HCT116 (cell line): ENCODE data around the gene MESD. TPM values are rescaled to one million over a fixed set of nuclear protein-coding genes. Genes with fewer than 3 reads are reported as not detected.

Source experiments
- ATAC-seq: fragments of 200-7000 bp; cut with Tn5 transposase; 2 replicates; pipeline ENCODE4 v1.9.1; 2020; ENCODE audit warnings: mild to moderate bottlenecking, moderate library complexity
- BruUV-seq: library from RNA; stranded (reverse); fragments of 400-500 nt; replicated peaks from 2 replicates; lab custom pipeline; 2021; lab: Mats Ljungman, UMichigan
- CTCF ChIA-PET: fragments of 300-600 bp; sonication (Branson Sonifier 250); formaldehyde crosslinking; loops from one replicate; lab custom pipeline; 2021; ENCODE audit warnings: antibody characterized with exemption; lab: Charles Lee
- POLR2A ChIA-PET: fragments of 300-600, 350-600 bp; sonication (Branson Sonifier 250); formaldehyde crosslinking; loops from one replicate; lab custom pipeline; 2021; ENCODE audit warnings: antibody characterized with exemption; lab: Charles Lee
- RAD21 ChIA-PET, 2 experiments: fragments of 300-600 bp; sonication (Branson Sonifier 250); formaldehyde crosslinking; loops; one replicate each; lab custom pipeline; 2023; ENCODE audit warnings: low total read pairs in 2 of 2; ENCODE audit not compliant: uncharacterized antibody in 2 of 2, unreplicated experiment in 2 of 2, low non-redundant PET in 1 of 2; lab: Charles Lee
- DNase-seq: peaks from one replicate; pipeline ENCODE4 v3.0.0-alpha.2; 2010; ENCODE audit warnings: low read depth, low spot score
- H2AFZ ChIP-seq: fragments of 200-600 bp; shearing (Covaris generic), sonication (generic); 2 replicates; pipeline ENCODE4 v1.6.1; 2017; ENCODE audit warnings: low read depth, mixed run types, mixed read lengths, antibody characterized with exemption, low read length; ENCODE audit not compliant: poor library complexity, severe bottlenecking
- H3K27ac ChIP-seq: 2 replicates; pipeline ENCODE4 v1.5.1; 2012; ENCODE audit warnings: low read depth, low read length
- H3K27me3 ChIP-seq: fragments of 200-600 bp; sonication (generic); 2 replicates; pipeline ENCODE4 v1.6.1; 2016; ENCODE audit warnings: mixed run types, low read length, mixed read lengths; ENCODE audit not compliant: insufficient read depth
- H3K36me3 ChIP-seq, 2 experiments: fragments of 200-500 bp in 1 of 2; fragments of 200-600 bp in 1 of 2; sonication (Bioruptor generic) in 1 of 2; sonication (generic) in 1 of 2; 2 replicates each; pipeline versions ENCODE4 v1.5.1 to v1.6.1; 2014 to 2016; ENCODE audit warnings: low read length in 2 of 2, inconsistent platforms in 1 of 2, mixed read lengths in 1 of 2, mixed run types in 1 of 2; ENCODE audit not compliant: insufficient read depth in 2 of 2, control insufficient read depth in 1 of 2
- H3K4me1 ChIP-seq, 2 experiments: fragments of 200-600 bp in 1 of 2; sonication (generic) in 1 of 2; 2 replicates each; pipeline versions ENCODE4 v1.5.1 to v1.6.1; 2012 to 2017; ENCODE audit warnings: low read length in 2 of 2, inconsistent platforms in 1 of 2, mild to moderate bottlenecking in 1 of 2, mixed read lengths in 1 of 2, mixed run types in 1 of 2, moderate library complexity in 1 of 2; ENCODE audit not compliant: insufficient read depth in 2 of 2, control insufficient read depth in 1 of 2
- H3K4me2 ChIP-seq: fragments of 200-600 bp; sonication (generic); 2 replicates; pipeline ENCODE4 v1.6.1; 2017; ENCODE audit warnings: mixed run types, low read length, mixed read lengths
- H3K4me3 ChIP-seq, 2 experiments: fragments of 200-600 bp in 1 of 2; sonication (generic) in 1 of 2; replicated peaks in 1 of 2; 2 replicates each; pipeline ENCODE4 v1.5.1; 2011 to 2016; ENCODE audit warnings: low read length in 2 of 2, control low read depth in 1 of 2, low read depth in 1 of 2, mild to moderate bottlenecking in 1 of 2, mixed read lengths in 1 of 2, mixed run types in 1 of 2
- H3K79me2 ChIP-seq: fragments of 200-600 bp; sonication (generic); 2 replicates; pipeline ENCODE4 v1.6.1; 2017; ENCODE audit warnings: mild to moderate bottlenecking, mixed run types, low read length, moderate library complexity, mixed read lengths; ENCODE audit not compliant: insufficient read depth
- H3K9ac ChIP-seq: fragments of 200-600 bp; sonication (generic); 2 replicates; pipeline ENCODE4 v1.6.1; 2016; ENCODE audit warnings: low read length, mixed read lengths
- H3K9me2 ChIP-seq: fragments of 200-600 bp; sonication (generic), shearing (Covaris generic); 2 replicates; pipeline ENCODE4 v1.6.1; 2017; ENCODE audit warnings: mixed run types, mild to moderate bottlenecking, moderate library complexity; ENCODE audit not compliant: insufficient read depth
- H3K9me3 ChIP-seq, 2 experiments: fragments of 200-500 bp in 1 of 2; fragments of 200-600 bp in 1 of 2; sonication (Bioruptor generic) in 1 of 2; sonication (generic) in 1 of 2; 2 replicates each; pipeline ENCODE4 v1.6.1; 2014 to 2017; ENCODE audit warnings: low read length in 2 of 2, mixed read lengths in 2 of 2, inconsistent platforms in 1 of 2, low read depth in 1 of 2, mild to moderate bottlenecking in 1 of 2, mixed run types in 1 of 2, moderate library complexity in 1 of 2; ENCODE audit not compliant: control insufficient read depth in 1 of 2, insufficient read depth in 1 of 2
- H4K20me1 ChIP-seq: fragments of 200-600 bp; sonication (generic), shearing (Covaris generic); 2 replicates; pipeline ENCODE4 v1.6.1; 2017; ENCODE audit warnings: mixed run types, mild to moderate bottlenecking, moderate library complexity; ENCODE audit not compliant: insufficient read depth
- CBX3 ChIP-seq: IDR thresholded peaks from 2 replicates; pipeline ENCODE4 v1.6.1; 2012; ENCODE audit warnings: low read depth
- CEBPB ChIP-seq: IDR thresholded peaks from 2 replicates; pipeline ENCODE4 v1.6.1; 2012; ENCODE audit warnings: low read depth
- EGR1 ChIP-seq: IDR thresholded peaks from 2 replicates; pipeline ENCODE4 v1.6.1; 2012; ENCODE audit warnings: low read depth
- ELF1 ChIP-seq: IDR thresholded peaks from 2 replicates; pipeline ENCODE4 v1.6.1; 2012; ENCODE audit warnings: low read depth, borderline replicate concordance
- EZH2phosphoT487 ChIP-seq: fragments of 200-600 bp; IDR thresholded peaks from 2 replicates; pipeline ENCODE4 v1.6.1; 2018; ENCODE audit warnings: antibody characterized with exemption, borderline replicate concordance
- MAX ChIP-seq: IDR thresholded peaks from 2 replicates; pipeline ENCODE4 v1.6.1; 2012
- POLR2A ChIP-seq: IDR thresholded peaks from 2 replicates; pipeline ENCODE4 v1.7.0; 2011; ENCODE audit warnings: borderline replicate concordance; ENCODE audit not compliant: insufficient read depth, insufficient read length; ENCODE audit errors: extremely low read depth
- POLR2AphosphoS5 ChIP-seq: IDR thresholded peaks from 2 replicates; pipeline ENCODE4 v1.6.1; 2011; ENCODE audit warnings: mild to moderate bottlenecking, low read depth, low read length, moderate library complexity
- SIN3A ChIP-seq: IDR thresholded peaks from 2 replicates; pipeline ENCODE4 v1.6.1; 2012; ENCODE audit warnings: low read depth
- SP1 ChIP-seq: IDR thresholded peaks from 2 replicates; pipeline ENCODE4 v1.6.1; 2012; ENCODE audit warnings: low read depth
- TCF7L2 ChIP-seq: IDR thresholded peaks from 2 replicates; pipeline ENCODE4 v1.7.0; 2011; ENCODE audit warnings: borderline replicate concordance, inconsistent platforms; ENCODE audit not compliant: insufficient read depth, insufficient read length; ENCODE audit errors: extremely low read depth
- ZBTB33 ChIP-seq: IDR thresholded peaks from 2 replicates; pipeline ENCODE4 v1.6.1; 2011; ENCODE audit warnings: mild to moderate bottlenecking, low read length, moderate library complexity; ENCODE audit not compliant: insufficient replicate concordance; ENCODE audit errors: extremely low read depth
- ZFX ChIP-seq: fragments of 450-650 bp; IDR thresholded peaks from 2 replicates; pipeline ENCODE4 v1.6.1; 2017
- intact Hi-C: fragments of 100-400 bp; cut with micrococcal nuclease; formaldehyde crosslinking; loops from 2 replicates; pipeline ENCODE4 v1.10.0; 2022
- total RNA-seq: library from RNA; stranded (reverse); gene quantifications from one replicate; pipeline ENCODE4 v1.2.1, GENCODE V29; 2021; ENCODE audit not compliant: unreplicated experiment

MESD gene
- total RNA-seq, 1 experiment from 2014 or later = 22.5 TPM

DNA sequence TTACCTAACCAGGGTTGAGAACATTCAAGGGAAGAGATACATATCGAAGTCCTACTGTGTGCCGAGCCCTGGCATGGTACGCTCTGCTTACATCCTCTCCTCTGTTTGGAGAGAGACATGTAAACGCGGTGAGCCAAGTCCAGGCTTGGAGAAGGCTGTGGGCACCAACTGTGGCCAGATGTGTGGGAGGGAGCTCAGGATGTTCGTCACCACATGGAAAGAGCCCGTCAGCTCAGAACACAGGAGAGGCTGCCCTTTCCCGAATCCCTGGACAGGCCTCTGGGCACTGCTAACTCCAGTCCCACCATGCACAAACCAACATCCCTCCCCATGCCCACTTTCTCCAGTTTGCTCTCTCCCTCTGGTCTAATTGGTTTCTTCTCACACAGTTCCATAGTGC lies 43.0 kb downstream of the MESD start:
- ChIA-PET POLR2A (no interaction called here), CTCF (no interaction called here), RAD21 (no interaction called here)
- BruUV-seq = no TSS peak
- no peak overlapping the region for H3K9ac ChIP-seq
- no peak for TF ChIP-seq EGR1
- no peak for TF ChIP-seq POLR2A
- TF ChIP-seq MAX = no peak
- no peak for TF ChIP-seq ZBTB33
- TF ChIP-seq EZH2phosphoT487 = no peak
- no peak for TF ChIP-seq CBX3
- no peak for TF ChIP-seq ELF1
- TF ChIP-seq TCF7L2 = no peak
- no peak for TF ChIP-seq SP1
- TF ChIP-seq ZFX = no peak
- TF ChIP-seq CEBPB = no peak
- no peak for TF ChIP-seq SIN3A
- no peak for TF ChIP-seq POLR2AphosphoS5
- no peaks in the 10 kb centered on the region for H3K9me3 ChIP-seq
- peaks cover 5 to 7% of the 10 kb centered on the region in 2 experiments; a peak in 2 of 4 replicates for H3K36me3 ChIP-seq
- no peaks in the 10 kb centered on the region for H3K4me1 ChIP-seq
- no peaks in the 10 kb centered on the region for H3K27me3 ChIP-seq
- DNase-seq (no peak), ATAC-seq (no peak)
- H4K20me1 ChIP-seq = no peaks in the 10 kb centered on the region
- H3K4me2 ChIP-seq = no peak overlapping the region
- no peak overlapping the region for H2AFZ ChIP-seq
- H3K9me2 ChIP-seq = no peaks in the 10 kb centered on the region
- H3K79me2 ChIP-seq = no peaks in the 10 kb centered on the region
- H3K27ac ChIP-seq = no peak overlapping the region
- intact Hi-C loops = no loop called here
- H3K4me3 ChIP-seq = no peak overlapping the region
